AG09319 (cell line): ENCODE results near the gene SDF2L1.
A peak's percentile ranks its signal among the peaks of the same experiment; 100 is the strongest.

Experiments
- DNase-seq: peaks from one replicate; pipeline ENCODE4 v3.0.0-alpha.2; 2010; ENCODE audit warnings: low read depth; ENCODE audit errors: extremely low read depth
- TF ChIP-seq, protein P1 (sequence below): IDR thresholded peaks from 2 replicates; pipeline ENCODE4 v1.5.1; 2011; ENCODE audit warnings: low read depth, mild to moderate bottlenecking, inconsistent platforms, low read length, moderate library complexity

The SDF2L1 gene

DNA sequence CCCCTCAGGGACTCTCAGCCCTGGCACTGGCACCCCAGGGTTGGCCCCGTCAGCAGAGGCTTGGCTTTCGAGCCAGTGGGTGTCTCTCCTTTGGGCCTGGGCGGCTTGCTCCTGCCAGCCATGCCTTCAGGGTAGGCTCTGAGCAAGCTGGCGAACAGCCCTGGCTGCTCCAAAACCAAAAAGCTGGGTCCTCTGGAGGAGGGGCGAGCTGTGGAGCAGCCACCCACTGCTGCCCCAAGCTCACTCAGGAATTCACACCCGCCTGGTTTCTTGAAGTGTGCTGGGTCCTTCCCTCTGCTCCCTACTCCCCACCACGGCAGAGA is 18.5 kb upstream of the SDF2L1 start:
- TF ChIP-seq, protein P1, sequence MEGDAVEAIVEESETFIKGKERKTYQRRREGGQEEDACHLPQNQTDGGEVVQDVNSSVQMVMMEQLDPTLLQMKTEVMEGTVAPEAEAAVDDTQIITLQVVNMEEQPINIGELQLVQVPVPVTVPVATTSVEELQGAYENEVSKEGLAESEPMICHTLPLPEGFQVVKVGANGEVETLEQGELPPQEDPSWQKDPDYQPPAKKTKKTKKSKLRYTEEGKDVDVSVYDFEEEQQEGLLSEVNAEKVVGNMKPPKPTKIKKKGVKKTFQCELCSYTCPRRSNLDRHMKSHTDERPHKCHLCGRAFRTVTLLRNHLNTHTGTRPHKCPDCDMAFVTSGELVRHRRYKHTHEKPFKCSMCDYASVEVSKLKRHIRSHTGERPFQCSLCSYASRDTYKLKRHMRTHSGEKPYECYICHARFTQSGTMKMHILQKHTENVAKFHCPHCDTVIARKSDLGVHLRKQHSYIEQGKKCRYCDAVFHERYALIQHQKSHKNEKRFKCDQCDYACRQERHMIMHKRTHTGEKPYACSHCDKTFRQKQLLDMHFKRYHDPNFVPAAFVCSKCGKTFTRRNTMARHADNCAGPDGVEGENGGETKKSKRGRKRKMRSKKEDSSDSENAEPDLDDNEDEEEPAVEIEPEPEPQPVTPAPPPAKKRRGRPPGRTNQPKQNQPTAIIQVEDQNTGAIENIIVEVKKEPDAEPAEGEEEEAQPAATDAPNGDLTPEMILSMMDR = no peak
- no peak for DNase-seq

DNA sequence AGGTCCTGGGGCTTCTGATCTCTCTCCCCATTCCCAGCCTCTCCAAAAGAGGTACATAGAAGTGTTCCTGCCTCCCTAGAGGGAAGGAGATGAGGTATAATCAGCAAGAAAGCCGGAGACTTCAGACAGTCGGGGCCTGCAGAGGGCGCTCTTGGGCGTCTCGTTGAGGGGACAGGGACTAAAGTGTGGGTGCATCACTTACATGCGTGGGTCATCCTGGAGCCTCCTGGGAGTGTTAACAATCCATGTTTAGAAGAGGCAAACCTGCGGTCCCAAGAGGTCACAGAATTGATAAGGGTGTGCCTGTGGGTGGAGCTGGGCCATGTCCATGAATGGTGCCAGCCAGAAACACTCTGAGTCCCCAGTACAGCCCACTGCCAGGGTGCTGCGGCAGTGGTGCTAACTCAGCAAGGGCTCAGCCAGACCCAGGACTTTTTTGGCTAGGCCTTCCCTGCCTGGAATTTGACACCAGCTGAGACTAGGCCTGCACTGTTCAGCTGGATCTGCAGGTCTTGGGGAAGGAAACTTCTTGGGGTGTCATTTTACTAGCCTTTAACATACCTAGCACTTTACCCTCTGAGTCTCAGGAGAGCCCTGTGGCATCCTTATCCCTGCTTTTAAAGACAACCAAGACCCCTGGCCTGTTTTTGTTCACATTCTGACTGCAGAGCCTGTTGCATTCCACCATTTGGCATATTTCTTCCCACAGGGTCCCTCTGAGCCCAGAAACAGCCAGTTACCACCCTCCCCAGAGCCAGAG is 17.8 kb upstream of the SDF2L1 start:
- TF ChIP-seq, protein P1 = peak; percentile 44
- DNase-seq = no peak

DNA sequence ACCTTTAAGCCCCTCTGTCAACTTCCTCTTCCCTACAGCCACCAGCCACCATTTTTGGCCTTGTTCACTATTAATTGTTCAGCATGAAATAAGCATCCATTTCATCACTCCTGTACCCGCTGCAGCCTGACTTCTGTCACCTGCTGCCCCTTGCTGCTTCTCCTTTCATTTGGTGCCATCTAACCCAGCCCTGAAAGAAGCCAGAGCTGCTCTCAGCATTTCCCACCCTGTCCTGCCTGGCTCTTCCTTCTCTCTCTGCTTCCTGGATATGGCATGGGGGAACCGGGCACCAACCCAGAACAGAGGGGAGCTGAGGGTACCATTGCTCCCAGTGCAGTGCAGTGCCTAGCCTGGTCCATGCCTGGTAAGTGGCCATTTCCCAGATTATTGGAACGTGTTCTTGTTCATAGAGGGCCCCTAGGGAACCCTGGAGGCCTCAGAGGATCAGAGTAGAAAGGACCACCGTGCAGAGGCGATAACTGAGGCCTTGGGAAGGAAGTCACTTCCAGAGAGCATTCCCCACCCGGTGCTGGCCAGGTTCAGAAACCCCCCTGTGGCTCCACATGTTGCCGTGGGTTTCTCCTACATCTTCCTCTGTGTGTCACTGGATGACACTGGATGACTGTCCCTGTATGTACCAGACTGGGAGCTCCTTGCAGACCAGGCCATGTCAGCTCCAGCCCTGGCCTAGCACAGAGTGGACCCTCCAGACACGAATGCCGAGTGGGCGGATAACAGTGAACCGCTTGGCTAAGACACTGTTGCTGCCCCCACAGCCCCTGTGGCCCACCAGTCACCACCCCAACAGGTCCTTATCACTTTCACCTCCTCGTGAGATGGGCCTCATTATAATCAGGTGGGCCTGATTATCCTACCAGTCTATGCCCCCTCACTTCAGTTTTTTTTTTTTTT is 17.0 kb upstream of the SDF2L1 start:
- no peak for DNase-seq

DNA sequence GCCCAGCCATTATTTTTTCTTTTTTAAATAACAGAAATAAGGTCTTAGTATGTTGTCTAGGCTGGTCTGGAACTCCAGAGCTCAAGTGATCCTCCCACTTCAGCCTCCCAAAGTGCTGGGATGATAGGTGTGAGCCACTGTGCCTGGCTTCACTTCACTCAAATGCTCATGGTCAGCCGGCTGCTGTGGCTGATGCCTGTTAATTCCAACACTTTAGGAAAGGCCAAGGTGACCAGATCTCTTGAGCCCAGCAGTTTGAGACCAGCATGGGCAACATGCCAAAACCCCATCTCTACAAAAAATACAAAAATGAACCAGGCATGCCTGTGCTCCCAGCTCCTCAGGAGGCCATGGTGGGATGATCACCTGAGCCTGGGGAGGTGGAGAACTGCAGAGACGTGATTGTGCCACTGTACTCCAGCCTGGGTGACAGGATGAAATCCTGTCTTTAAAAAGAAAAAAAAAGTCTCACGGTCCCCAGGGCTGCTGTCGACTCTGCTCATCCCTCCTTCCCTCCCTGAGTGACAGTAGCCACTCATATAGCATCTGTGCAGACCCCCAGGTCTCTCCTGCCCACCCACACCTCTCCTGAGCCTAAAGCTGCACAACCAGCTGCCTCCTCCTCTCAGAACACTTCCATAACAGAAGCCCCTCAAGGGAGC is 15.9 kb upstream of the SDF2L1 start:
- DNase-seq = no peak
- TF ChIP-seq, protein P1 = no peak

More for the DNA sequence above, 17.0 kb upstream of the SDF2L1 start:
- TF ChIP-seq, protein P1 = no peak

DNA sequence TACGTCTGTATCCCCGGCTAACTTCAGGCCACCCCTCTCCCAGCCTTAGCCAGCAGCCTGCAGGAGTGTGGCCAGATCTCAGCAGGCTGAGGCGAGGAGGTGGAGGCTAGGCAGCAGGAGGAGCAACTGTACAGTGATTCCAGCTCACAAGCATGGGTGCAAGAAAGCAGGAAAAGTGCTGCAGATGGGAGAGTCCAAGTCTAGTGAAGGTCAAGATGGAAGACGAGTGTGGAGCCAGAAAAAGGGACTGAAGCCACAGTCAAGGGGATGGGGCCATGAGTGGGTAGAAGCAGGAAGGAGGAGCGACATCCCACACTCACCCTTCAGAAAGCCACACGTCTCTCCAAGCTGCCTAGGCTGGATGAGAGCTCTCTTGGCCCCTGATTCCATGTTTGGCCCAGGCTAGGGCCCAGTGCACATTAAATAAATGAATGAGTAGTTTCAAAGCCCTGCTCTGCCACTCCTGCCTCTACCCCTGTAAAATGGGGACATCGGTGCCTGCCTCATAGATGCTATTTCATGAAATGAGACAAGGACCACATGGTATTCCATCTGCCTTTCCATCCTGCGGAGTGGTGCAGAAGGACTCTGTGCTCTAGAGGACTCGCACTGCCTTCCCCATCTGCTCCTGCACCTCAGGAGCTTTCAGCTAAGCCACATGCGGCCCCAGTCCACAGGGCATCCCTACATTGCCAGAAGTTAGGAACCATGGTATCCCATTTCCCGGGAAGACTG is 15.2 kb upstream of the SDF2L1 start:
- no peak for DNase-seq
- TF ChIP-seq, protein P1 = no peak

DNA sequence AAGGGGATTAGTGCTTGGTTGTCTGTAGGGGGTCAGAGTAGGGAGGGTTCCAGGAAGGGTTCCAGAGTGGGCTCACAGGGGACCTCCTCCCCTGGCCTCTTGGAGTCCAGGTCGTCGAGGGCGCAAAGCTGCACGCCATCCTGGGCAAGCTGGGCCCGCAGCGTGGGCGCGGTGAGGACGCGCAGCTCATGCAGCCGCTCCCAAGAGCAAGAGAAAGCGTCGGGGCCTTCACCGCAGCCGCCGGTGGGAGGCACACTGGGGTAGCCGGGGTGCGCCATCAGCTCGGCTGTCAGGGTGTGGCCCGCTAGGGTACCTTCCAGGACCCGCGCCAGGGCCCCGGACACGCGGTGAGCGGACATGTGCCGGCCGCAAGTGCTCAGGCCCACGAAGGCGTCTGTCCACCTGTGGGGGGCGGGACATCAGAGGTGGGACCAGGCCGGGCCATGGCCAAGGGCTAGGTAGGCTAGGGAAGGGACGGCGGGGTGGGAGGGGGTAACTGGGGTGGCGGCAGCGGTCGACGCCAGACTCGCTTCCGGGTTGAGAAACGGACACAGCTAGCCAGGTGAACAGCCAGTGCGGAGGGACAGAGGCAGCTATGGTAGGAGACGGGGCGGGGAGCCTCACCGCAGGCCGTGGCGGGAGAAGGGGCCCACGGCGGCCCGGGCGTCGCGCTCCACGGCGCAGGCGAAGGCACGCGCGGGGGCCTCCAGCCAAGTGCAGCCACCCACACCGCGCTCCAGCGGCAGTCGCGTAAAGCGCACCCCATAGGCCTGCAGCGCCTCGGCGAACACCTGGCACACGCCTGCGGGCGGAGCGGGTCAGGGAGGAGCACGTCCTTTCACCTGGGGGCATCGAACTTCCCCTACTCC is 13.5 kb upstream of the SDF2L1 start:
- DNase-seq = no peak

More for the DNA sequence above, 13.5 kb upstream of the SDF2L1 start:
- TF ChIP-seq, protein P1 = no peak
